Gastrocnemius medialis (tissue), 4 donors: Measurements from ENCODE around the gene FUT1. TPM values are rescaled to one million over a fixed set of nuclear protein-coding genes. Genes with fewer than 3 reads are reported as not detected.

Source experiments
- ATAC-seq, 2 donors: fragments of 150-250 bp; one replicate each; pipeline ENCODE4 v1.9.1; 2016
- DNase-seq, 2 donors: peaks; one replicate each; pipeline ENCODE4 v3.0.0-alpha.2; 2019
- H3K27ac ChIP-seq, 4 donors: fragments of 200-600 bp; sonication (generic); 1 replicate in 1 of 4; 2 replicates in 3 of 4; pipeline ENCODE4 v1.5.1; 2016 to 2018; ENCODE audit warnings: mild to moderate bottlenecking in 2 of 4, moderate library complexity in 1 of 4
- H3K27me3 ChIP-seq, 3 donors: fragments of 200-600 bp; sonication (generic) in 2 of 3; 1 replicate in 1 of 3; 2 replicates in 2 of 3; pipeline versions ENCODE4 v1.5.1 to v1.6.0; 2016 to 2019; ENCODE audit warnings: mild to moderate bottlenecking in 1 of 3, moderate library complexity in 1 of 3
- H3K36me3 ChIP-seq, 2 donors: fragments of 200-600 bp; sonication (generic) in 1 of 2; one replicate each; pipeline ENCODE4 v1.5.1; 2017 to 2018
- H3K4me1 ChIP-seq, 2 donors: fragments of 200-600 bp; sonication (generic) in 1 of 2; one replicate each; pipeline ENCODE4 v1.5.1; 2016 to 2017; ENCODE audit warnings: mild to moderate bottlenecking in 2 of 2
- H3K4me3 ChIP-seq, 4 donors: fragments of 200-600 bp; sonication (generic) in 3 of 4; 1 replicate in 1 of 4; 2 replicates in 3 of 4; pipeline ENCODE4 v1.5.1; 2016 to 2019; ENCODE audit warnings: mild to moderate bottlenecking in 2 of 4
- H3K9me3 ChIP-seq, 3 donors: fragments of 200-600 bp; sonication (generic) in 2 of 3; 1 replicate in 1 of 3; 2 replicates in 2 of 3; pipeline ENCODE4 v1.5.1; 2016 to 2019
- CTCF ChIP-seq, 5 experiments: fragments of 450-650 bp in 3 of 5; fragments of 200-600 bp in 2 of 5; sonication (generic) in 2 of 5; IDR thresholded peaks in 4 of 5; conservative IDR thresholded peaks in 1 of 5; 1 replicate in 4 of 5; 2 replicates in 1 of 5; pipeline ENCODE4 v1.5.1; 2016 to 2019; ENCODE audit warnings: antibody characterized with exemption in 5 of 5, mild to moderate bottlenecking in 3 of 5, moderate library complexity in 3 of 5
- POLR2A ChIP-seq, 2 donors: fragments of 450-650 bp; IDR thresholded peaks; one replicate each; pipeline ENCODE4 v1.6.1; 2017; ENCODE audit warnings: antibody characterized with exemption in 2 of 2, mild to moderate bottlenecking in 2 of 2, moderate library complexity in 2 of 2
- in situ Hi-C, 4 donors: fragments of 200-750 bp; cut with MboI; loops; one replicate each; pipeline versions ENCODE4 v1.15.0 to v1.8.0; 2017; ENCODE audit warnings: low sequenced_read_pairs in 4 of 4
- intact Hi-C: fragments of 100-400 bp; cut with DNase I; formaldehyde crosslinking; loops from one replicate; pipeline ENCODE4 v1.15.1; 2023; ENCODE audit warnings: low total_unique reads
- total RNA-seq, 4 donors: library from RNA; depleted of rRNA; stranded (reverse); fragments of >200 nt; gene quantifications; one replicate each; pipeline versions ENCODE4 v1.1.0 to v1.2.3, GENCODE V29; 2016

Gene FUT1
- 1 to 10 TPM in 2 of 4 donors, under 1 TPM in 2; 0.61 to 1.3 (median 0.98) TPM for total RNA-seq

GRCh38 chr19:48752496-48753365, at the start of gene FUT1:
Gene FUT1, minus strand, starts transcription at chr19:48752641. Its CDS starts 1,360 bp downstream, at chr19:48751281.
- Histone ChIP-seq H3K4me1 (peaks cover 17 to 24% of the 10 kb centered on the region in 2 donors), H3K4me3 (peak within 1 kb of the TSS; percentile 41 to 56 (median 54)), H3K9me3 (no peaks in the 10 kb centered on the region), H3K27me3 (no peaks in the 10 kb centered on the region), H3K36me3 (no peaks in the 10 kb centered on the region), H3K27ac (peak within 1 kb of the TSS; percentile 4 to 71 (median 68))
- intact Hi-C loops (no loop called here), in situ Hi-C loops (no loop called here)
- no peak for DNase-seq
- ATAC-seq, result peak in 1 of 2 donors; percentile 36
- peak; percentile 23 to 54 for TF ChIP-seq POLR2A (IDR thresholded peaks at IDR 0.05)
- no peak for TF ChIP-seq CTCF (IDR thresholded peaks at IDR 0.05 in 4 of 5, conservative IDR thresholded peaks at IDR 0.05 in 1 of 5)

- intact Hi-C loops, result loop anchor here (5.0 kb wide), 2 partner anchors 168 to 253 kb away; partner anchors contain the start of gene FTL
These were observed 47.2 kb upstream of the FUT1 start for GRCh38 chr19:48799358-48800300.

GRCh38 chr19:48798937-48799336, 46.5 kb upstream of the FUT1 start:
- Histone ChIP-seq H3K36me3 (no peaks in the 10 kb centered on the region), H3K27me3 (no peaks in the 10 kb centered on the region), H3K9me3 (no peaks in the 10 kb centered on the region), H3K4me1 (peaks cover 0 to 4% of the 10 kb centered on the region in 2 donors), H3K4me3 (no peak overlapping the region), H3K27ac (peak overlapping the region in 1 of 4 donors; percentile 38)
- intact Hi-C loops (loop anchor here (5.0 kb wide), 2 partner anchors 168 to 253 kb away; partner anchors contain the start of gene FTL), in situ Hi-C loops (no loop called here)
- no peak for DNase-seq
- TF ChIP-seq CTCF (IDR thresholded peaks at IDR 0.05 in 4 of 5, conservative IDR thresholded peaks at IDR 0.05 in 1 of 5) (no peak), POLR2A (IDR thresholded peaks at IDR 0.05) (no peak)
- ATAC-seq, result no peak

More at GRCh38 chr19:48799358-48800300, 47.2 kb upstream of the FUT1 start:
- Histone ChIP-seq H3K4me3 (no peak overlapping the region), H3K36me3 (no peaks in the 10 kb centered on the region), H3K9me3 (no peaks in the 10 kb centered on the region), H3K27ac (peak overlapping the region in 1 of 4 donors; percentile 38), H3K4me1 (peaks cover 0 to 4% of the 10 kb centered on the region in 2 donors), H3K27me3 (no peaks in the 10 kb centered on the region)
- DNase-seq (no peak), ATAC-seq (no peak)
- TF ChIP-seq POLR2A (IDR thresholded peaks at IDR 0.05) (no peak), CTCF (IDR thresholded peaks at IDR 0.05 in 4 of 5, conservative IDR thresholded peaks at IDR 0.05 in 1 of 5) (no peak)
- in situ Hi-C loops, result no loop called here

- DNase-seq (no peak), ATAC-seq (no peak)
- no peaks in the 10 kb centered on the region for H3K9me3 ChIP-seq
- no peaks in the 10 kb centered on the region for H3K27me3 ChIP-seq
- no peaks in the 10 kb centered on the region for H3K36me3 ChIP-seq
- H3K27ac ChIP-seq, result peak overlapping the region in 2 of 4 donors; percentile 1 to 89
- TF ChIP-seq POLR2A (IDR thresholded peaks at IDR 0.05), result no peak
- TF ChIP-seq CTCF (IDR thresholded peaks at IDR 0.05 in 4 of 5, conservative IDR thresholded peaks at IDR 0.05 in 1 of 5), result no peak
- H3K4me3 ChIP-seq, result no peak overlapping the region
- peaks cover 0 to 4% of the 10 kb centered on the region in 2 donors for H3K4me1 ChIP-seq
- intact Hi-C loops, result loop anchor here (5.0 kb wide), 2 partner anchors 170 to 255 kb away; partner anchors contain the start of gene FTL
- in situ Hi-C loops, result no loop called here
These were observed 44.7 kb upstream of the FUT1 start for GRCh38 chr19:48797103-48797502.
